OCI-LY3 (cell line): ENCODE measurements around the gene TIAL1.

Source experiments
- H2AFZ ChIP-seq: fragments of 200-600, 300-600 bp; shearing (Covaris generic); 2 replicates; pipeline ENCODE4 v1.6.0; 2014; ENCODE audit warnings: antibody characterized with exemption, low read depth, low read length
- H3K27ac ChIP-seq: fragments of 200-600, 300-600 bp; sonication (generic); 2 replicates; pipeline ENCODE4 v1.5.1; 2014; ENCODE audit warnings: mild to moderate bottlenecking, low read length, moderate library complexity, mixed read lengths
- H3K27me3 ChIP-seq: fragments of 200-600, 300-600 bp; sonication (generic); 2 replicates; pipeline ENCODE4 v1.6.1; 2014; ENCODE audit warnings: low read depth, low read length, mixed read lengths
- H3K36me3 ChIP-seq: fragments of 200-600, 300-600 bp; sonication (generic); replicated peaks from 2 replicates; pipeline ENCODE3; 2014; ENCODE audit warnings: low read depth, low read length, mixed read lengths
- H3K4me1 ChIP-seq: fragments of 300-600, 200-600 bp; sonication (generic); 2 replicates; pipeline ENCODE4 v1.6.1; 2014; ENCODE audit warnings: low read length, mixed read lengths
- H3K4me2 ChIP-seq: fragments of 200-600, 300-600 bp; sonication (generic); 2 replicates; pipeline ENCODE4 v1.6.1; 2014; ENCODE audit warnings: low read length, mixed read lengths
- H3K4me3 ChIP-seq: fragments of 300-600, 200-600 bp; sonication (generic); 2 replicates; pipeline ENCODE4 v1.5.1; 2014; ENCODE audit warnings: antibody characterized with exemption, mild to moderate bottlenecking, low read length, moderate library complexity
- H3K79me2 ChIP-seq: fragments of 300-600, 200-600 bp; shearing (Covaris generic); 2 replicates; pipeline ENCODE4 v1.6.1; 2014; ENCODE audit warnings: mild to moderate bottlenecking, low read length, mixed read lengths
- H3K9ac ChIP-seq: fragments of 300-600, 200-600 bp; shearing (Covaris generic); 2 replicates; pipeline ENCODE4 v1.6.0; 2014; ENCODE audit warnings: mild to moderate bottlenecking, low read length, moderate library complexity
- H3K9me3 ChIP-seq: fragments of 200-600, 300-600 bp; shearing (Covaris generic); 2 replicates; pipeline ENCODE4 v1.6.1; 2014; ENCODE audit warnings: low read length, mixed read lengths; ENCODE audit not compliant: insufficient read depth
- H4K20me1 ChIP-seq: fragments of 200-600, 300-600 bp; sonication (generic); 2 replicates; pipeline ENCODE4 v1.6.1; 2016; ENCODE audit warnings: low read length, mixed read lengths; ENCODE audit not compliant: insufficient read depth
- CTCF ChIP-seq: fragments of 200-600, 300-600 bp; sonication (generic); IDR thresholded peaks from 2 replicates; pipeline ENCODE4 v1.5.1; 2014; ENCODE audit warnings: antibody characterized with exemption, low read length, low read depth
- EZH2phosphoT487 ChIP-seq: fragments of 200-600 bp; shearing (Covaris generic); IDR thresholded peaks from 2 replicates; pipeline ENCODE4 v1.6.1; 2018; ENCODE audit warnings: antibody characterized with exemption, mixed run types, low read depth

The TIAL1 gene

GRCh38 chr10:119542357-119542987 lies 54.3 kb downstream of the TIAL1 start, which contains the start of gene RGS10:
RGS10 (minus strand) TSS chr10:119542719; CDS start chr10:119542638, 81 bp downstream.
- H4K20me1 ChIP-seq, result peaks cover 36% of the 10 kb centered on the region
- H3K36me3 ChIP-seq, result no peaks in the 10 kb centered on the region
- peaks cover 31% of the 10 kb centered on the region for H3K4me1 ChIP-seq
- H3K79me2 ChIP-seq, result peaks cover 50% of the 10 kb centered on the region
- H3K9me3 ChIP-seq, result no peaks in the 10 kb centered on the region
- H3K27me3 ChIP-seq, result peaks cover 3% of the 10 kb centered on the region; the same call in 1 of the 2 replicates
- H3K9ac ChIP-seq, result peak within 1 kb of the TSS; percentile 91
- peak within 1 kb of the TSS; percentile 31; the same call in 1 of the 2 replicates for H2AFZ ChIP-seq
- TF ChIP-seq EZH2phosphoT487 (no peak), CTCF (no peak)
- peak within 1 kb of the TSS; percentile 63 for H3K27ac ChIP-seq
- peak within 1 kb of the TSS; percentile 97 for H3K4me3 ChIP-seq
- H3K4me2 ChIP-seq, result peak within 1 kb of the TSS; percentile 93

DNA sequence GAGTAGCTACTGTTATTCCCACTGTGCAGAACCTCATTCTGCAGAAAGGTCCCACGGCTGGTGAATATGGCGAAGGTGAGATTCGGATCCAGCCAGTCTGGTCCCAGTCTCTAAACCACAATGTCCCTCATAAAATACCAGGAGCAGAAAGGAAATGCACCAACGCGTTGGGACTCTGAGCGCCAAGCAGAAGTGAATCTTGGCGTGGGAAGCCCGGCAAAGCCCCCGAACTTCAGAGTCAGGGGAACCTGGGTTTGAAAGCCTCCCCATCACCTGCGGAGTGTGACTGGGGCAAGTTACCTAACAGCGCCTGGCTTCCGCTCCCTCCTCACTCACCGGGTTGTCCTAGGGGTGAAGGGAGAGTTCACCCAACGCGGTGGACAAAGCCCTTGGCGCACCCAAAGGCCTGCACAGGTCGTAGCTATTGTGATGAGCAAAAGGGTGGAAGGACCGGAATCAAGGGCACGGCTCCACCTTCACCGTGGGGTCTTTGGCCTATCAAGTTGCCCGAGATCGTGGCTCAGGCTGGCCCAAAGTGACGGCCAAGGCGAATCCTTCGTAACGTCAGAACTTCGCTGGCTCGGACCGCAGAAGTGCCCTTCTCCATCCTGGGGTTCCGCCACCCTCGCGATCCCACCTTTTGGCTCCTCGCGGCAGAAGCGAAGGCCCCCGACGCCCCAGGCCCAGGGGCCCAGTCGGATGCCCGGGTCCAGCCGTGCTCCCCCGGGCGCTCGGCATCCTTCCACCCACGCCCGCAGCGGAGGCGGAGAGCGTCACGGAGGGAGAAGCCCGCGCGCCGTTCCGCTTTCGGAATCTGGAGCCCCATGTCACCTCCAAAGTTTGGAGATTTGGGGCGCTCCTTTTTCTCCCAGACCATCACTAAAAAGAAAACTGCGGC lies 55.1 kb downstream of the TIAL1 start:
- peaks cover 31% of the 10 kb centered on the region for H3K4me1 ChIP-seq
- H3K9ac ChIP-seq, result peak overlapping the region; percentile 91
- H3K79me2 ChIP-seq, result peaks cover 56% of the 10 kb centered on the region
- H3K27ac ChIP-seq, result peak overlapping the region; percentile 58
- no peak overlapping the region for H2AFZ ChIP-seq
- no peaks in the 10 kb centered on the region for H3K9me3 ChIP-seq
- peaks cover 3% of the 10 kb centered on the region; the same call in 1 of the 2 replicates for H3K27me3 ChIP-seq
- TF ChIP-seq CTCF (no peak), EZH2phosphoT487 (no peak)
- no peaks in the 10 kb centered on the region for H3K36me3 ChIP-seq
- H3K4me3 ChIP-seq, result peak overlapping the region; percentile 97
- peak overlapping the region; percentile 93 for H3K4me2 ChIP-seq
- H4K20me1 ChIP-seq, result peaks cover 40% of the 10 kb centered on the region

- Histone ChIP-seq H3K79me2 (peaks cover 62% of the 10 kb centered on the region), H3K36me3 (no peaks in the 10 kb centered on the region), H2AFZ (no peak overlapping the region), H3K27me3 (no peaks in the 10 kb centered on the region), H3K9ac (peak overlapping the region; percentile 91), H4K20me1 (peaks cover 46% of the 10 kb centered on the region), H3K9me3 (no peaks in the 10 kb centered on the region), H3K4me2 (peak overlapping the region; percentile 93), H3K4me3 (peak overlapping the region; percentile 97), H3K4me1 (peaks cover 31% of the 10 kb centered on the region), H3K27ac (no peak overlapping the region)
- TF ChIP-seq EZH2phosphoT487, result no peak
Observed at GRCh38 chr10:119541046-119541445, 55.7 kb downstream of the TIAL1 start.

DNA sequence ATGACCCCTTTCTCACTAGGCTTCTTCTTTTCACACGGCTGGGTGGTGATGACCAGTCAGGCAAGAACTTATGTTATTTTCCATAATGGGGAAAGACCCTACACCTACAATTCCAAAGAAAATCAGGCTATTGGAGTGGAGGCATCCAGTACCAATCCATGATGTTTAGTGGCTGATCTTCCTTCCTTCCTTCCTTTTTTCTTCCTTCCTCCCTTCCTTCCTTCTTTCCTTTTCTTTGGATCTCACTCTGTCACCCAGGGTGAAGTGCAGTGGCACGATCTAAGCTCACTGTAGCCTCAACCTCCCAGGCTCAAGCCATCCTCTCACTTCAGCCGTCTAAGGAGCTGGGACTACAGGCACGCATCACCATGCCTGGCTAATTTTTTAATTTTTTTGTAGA lies 56.7 kb downstream of the TIAL1 start:
- peak overlapping the region; percentile 97; the same call in 1 of the 2 replicates for H3K4me3 ChIP-seq
- no peak overlapping the region for H3K9ac ChIP-seq
- peaks cover 3% of the 10 kb centered on the region for H3K36me3 ChIP-seq
- H3K4me2 ChIP-seq, result peak overlapping the region; percentile 93
- no peak for TF ChIP-seq CTCF
- TF ChIP-seq EZH2phosphoT487, result no peak
- no peak overlapping the region for H3K27ac ChIP-seq
- H3K79me2 ChIP-seq, result peaks cover 72% of the 10 kb centered on the region
- no peaks in the 10 kb centered on the region for H3K27me3 ChIP-seq
- no peak overlapping the region for H2AFZ ChIP-seq
- H4K20me1 ChIP-seq, result peaks cover 52% of the 10 kb centered on the region
- H3K9me3 ChIP-seq, result no peaks in the 10 kb centered on the region
- peaks cover 31% of the 10 kb centered on the region for H3K4me1 ChIP-seq
